ENCODE results near the gene ANKRD33.

DNA sequence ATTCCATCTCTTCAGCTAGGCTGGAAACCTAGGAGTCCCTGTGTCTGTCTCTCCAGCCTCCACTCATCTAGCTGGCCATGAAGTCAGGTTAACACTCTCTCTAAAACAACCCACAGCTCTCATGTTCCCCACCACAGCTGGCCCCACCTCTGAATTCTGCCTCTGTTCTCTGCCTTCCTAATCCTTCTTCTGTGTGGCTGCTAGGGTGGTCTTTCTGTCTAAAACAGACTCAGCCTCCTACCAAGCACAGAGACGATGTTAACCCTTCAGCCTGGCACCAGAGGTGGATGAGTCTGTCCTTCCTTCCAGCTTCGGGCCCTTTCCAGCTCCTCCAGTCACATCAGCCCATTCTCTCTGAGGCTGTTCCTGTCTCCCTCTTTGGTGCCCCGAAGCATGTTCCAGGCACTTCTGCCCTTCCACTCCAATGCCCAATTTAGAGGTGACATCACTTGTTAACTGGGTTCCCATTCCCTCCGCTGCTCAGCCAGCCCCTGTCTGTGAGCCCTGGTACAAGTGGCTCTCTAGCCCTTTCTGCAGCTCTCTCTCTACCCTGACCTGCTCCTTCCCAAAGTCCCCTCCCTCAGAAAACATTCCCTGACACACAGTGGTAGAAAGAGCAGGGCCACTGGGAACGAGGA lies 48.5 kb upstream of the ANKRD33 start:
- no peak for TF ChIP-seq EZH2 (optimal IDR thresholded peaks at IDR 0.05; ENCODE audit: low read depth, low read length)
- TF ChIP-seq, protein P1, sequence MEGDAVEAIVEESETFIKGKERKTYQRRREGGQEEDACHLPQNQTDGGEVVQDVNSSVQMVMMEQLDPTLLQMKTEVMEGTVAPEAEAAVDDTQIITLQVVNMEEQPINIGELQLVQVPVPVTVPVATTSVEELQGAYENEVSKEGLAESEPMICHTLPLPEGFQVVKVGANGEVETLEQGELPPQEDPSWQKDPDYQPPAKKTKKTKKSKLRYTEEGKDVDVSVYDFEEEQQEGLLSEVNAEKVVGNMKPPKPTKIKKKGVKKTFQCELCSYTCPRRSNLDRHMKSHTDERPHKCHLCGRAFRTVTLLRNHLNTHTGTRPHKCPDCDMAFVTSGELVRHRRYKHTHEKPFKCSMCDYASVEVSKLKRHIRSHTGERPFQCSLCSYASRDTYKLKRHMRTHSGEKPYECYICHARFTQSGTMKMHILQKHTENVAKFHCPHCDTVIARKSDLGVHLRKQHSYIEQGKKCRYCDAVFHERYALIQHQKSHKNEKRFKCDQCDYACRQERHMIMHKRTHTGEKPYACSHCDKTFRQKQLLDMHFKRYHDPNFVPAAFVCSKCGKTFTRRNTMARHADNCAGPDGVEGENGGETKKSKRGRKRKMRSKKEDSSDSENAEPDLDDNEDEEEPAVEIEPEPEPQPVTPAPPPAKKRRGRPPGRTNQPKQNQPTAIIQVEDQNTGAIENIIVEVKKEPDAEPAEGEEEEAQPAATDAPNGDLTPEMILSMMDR (IDR thresholded peaks at IDR 0.05; ENCODE audit: low read length) = no peak
- no peak for TF ChIP-seq EZH2phosphoT487 (IDR thresholded peaks at IDR 0.05; ENCODE audit: low read length)
